ENCODE measurements around the gene CTCF.

Gene CTCF

DNA sequence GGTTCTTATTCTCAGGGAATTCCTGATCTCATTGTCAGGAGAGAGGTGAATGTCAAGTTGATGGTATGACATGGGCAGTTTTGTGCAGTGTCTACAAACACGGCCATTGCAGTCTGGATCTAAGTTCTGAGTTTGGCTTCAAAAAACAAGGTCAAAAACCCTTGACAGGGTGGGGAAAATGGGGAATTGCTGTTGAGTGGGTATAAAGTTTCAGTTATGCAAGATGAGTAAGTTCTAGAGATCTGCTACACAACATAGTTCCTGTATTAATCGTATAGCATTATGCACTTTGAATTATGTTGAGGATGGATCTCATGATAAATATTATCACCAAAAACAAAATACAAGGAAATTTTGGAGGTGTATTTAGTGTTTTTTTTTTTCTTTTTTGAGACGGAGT is 46.0 kb downstream of the CTCF start:
- DNase-seq = no peak

DNA sequence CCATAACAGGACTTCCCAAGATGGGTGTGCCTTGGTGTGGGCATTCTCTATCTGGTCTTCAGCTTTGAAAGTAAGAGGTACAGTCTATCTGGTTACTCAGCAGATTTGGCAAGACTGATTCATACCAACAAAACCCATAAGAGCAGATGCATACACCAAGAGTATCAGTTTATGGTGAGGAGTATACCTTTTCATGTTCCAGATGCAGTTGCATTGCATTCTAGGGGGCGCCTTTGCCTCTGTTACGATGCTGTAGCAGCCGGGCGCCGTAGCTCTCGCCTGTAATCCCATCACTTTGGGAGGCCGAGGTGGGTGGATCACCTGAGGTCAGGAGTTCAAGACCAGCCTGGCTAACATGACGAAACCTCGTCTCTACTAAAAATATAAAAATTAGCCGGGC is 51.5 kb downstream of the CTCF start:
- DNase-seq = no peak

GRCh38 chr16:67628216-67628615 is 65.9 kb downstream of the CTCF start:
- DNase-seq = no peak

DNA sequence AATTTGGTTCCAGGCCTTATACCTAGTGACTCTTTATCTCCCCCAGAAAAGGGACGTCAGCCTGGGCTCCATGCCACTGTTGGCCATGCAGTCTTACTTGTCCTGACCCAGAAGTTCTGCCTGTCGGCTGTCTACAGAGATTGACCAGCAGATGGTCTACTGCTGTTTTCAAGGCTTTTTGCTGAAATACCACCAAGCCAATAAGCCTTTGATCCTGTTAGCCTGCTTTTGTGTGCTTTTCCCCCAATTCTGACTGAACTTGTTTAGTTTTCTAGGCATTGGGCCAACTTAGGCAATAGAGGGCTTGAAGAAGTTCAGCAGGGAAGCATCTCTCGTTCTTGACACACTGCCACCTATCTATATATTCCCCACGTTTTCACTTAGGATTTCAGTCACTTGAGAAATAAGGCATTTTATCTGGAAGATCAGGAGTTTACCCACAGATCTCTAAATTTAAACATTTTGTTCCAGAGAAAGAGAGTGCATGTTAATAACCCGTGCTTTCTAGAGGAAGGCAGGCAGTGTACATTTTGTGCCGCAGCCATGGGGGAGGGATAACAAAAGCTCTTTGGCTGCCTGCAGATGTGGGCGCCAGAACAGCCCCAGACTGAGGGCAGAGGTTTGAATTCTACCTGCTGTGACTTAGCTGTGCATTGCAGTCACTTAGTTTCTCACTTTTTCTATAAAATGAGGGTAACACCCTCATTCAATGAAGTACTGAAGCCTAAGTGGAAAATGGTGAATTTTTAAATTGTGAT is 70.3 kb downstream of the CTCF start:
- DNase-seq = no peak

DNA sequence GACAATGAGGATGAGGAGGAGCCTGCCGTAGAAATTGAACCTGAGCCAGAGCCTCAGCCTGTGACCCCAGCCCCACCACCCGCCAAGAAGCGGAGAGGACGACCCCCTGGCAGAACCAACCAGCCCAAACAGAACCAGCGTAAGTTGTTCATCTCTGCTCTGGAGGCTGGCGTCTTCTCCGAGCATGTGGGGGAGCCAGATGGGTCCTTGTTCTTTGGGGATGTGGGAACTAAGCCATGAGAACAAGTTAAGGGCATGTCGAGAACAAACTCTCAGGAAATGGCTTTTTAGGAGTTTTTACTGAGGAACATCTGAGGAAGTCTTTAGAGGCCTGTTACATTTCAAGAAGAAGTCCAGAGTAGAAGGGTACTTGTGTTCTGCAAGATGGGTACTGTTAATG is 74.4 kb downstream of the CTCF start:
- DNase-seq = no peak

DNA sequence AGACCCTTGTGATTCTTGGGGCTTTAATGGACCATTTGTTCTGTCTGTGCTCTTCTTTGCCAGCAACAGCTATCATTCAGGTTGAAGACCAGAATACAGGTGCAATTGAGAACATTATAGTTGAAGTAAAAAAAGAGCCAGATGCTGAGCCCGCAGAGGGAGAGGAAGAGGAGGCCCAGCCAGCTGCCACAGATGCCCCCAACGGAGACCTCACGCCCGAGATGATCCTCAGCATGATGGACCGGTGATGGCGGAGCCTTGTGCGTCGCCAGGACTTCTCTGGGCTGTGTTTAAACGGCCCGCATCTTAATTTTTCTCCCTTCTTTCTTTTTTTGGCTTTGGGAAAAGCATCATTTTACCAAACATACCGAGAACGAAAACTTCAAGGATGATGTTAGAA is 75.3 kb downstream of the CTCF start:
- DNase-seq = no peak

DNA sequence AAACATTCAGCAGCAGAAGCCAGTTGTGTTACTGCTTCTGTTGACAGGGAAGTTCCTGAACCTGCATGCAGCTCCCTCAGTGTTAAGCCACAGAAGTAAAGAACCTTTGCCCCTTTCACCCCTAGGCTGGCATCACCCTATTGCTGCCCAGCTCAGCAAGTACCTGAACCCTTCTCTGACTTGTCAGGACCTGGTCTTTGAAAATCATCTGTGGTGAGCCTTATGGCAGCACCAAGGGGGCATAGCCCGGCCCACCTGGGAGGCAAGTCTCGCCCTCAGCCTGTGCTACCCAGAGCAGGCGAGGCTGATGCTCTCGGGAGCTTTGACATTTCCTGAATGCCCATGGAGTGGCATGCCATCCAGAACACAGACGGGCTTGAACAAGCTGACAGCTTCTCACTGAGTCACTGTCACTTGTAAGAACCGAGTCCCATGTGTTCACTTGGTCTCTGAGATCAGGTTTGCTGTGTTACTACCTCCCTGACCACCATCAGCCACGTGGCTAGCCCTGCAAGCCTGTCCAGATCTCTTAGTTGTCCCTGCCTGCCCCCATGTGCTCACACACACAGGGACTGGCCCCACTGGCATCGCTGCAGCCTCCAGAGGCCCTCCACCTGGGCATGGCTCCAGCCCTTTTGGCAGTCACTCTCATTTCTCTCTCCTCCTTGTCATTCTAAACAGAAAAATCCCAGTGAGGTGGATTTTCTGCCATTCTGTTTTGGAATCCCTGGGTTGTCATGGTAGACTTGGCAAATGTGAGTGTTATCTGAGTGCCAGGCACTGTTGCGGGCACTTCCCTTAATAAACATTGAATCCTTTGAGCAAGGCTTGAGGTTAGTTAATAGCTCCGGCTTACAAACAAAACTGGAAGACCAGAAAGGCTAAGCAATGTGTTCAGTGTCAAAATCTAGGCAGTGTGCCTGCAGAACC is 79.7 kb downstream of the CTCF start:
- DNase-seq = peak; percentile 54

- no peak for DNase-seq
These were observed 81.7 kb downstream of the CTCF start for GRCh38 chr16:67644038-67644437.

DNA sequence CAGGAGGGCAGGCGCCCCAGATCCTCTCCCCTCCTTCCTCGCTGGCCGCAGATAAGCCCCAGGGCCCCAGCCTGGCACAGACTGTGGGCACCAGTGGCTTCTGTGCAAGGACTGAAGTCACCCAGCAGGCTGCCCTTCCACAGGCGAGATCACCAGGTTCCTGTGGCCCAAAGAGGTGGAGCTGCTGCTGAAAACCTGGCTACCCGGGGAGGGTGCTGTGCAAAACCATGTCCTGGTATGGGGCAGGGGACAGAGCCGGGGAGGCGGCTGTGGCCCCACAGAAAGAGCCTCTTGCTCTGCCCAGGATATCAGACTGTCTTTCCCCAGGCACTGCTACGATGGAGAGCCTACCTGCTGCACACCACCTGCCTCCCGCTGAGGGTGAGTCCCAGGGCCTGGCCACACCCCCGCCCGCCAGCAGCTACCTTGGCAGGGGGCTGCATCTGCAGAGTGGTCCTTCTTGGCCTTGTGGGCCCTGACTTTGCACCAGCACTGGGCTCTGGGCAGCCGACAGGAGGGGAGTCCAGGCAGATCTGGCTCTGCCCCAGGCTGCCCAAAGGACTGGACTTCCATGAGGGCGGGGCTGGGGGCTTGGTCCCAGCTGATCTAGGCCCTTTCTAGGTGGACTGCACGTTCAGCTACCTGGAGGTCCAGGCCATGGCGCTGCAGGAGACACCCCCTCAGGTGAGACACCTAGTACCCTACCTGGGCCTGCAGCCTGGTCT is 83.2 kb downstream of the CTCF start:
- DNase-seq = peak; percentile 59

DNA sequence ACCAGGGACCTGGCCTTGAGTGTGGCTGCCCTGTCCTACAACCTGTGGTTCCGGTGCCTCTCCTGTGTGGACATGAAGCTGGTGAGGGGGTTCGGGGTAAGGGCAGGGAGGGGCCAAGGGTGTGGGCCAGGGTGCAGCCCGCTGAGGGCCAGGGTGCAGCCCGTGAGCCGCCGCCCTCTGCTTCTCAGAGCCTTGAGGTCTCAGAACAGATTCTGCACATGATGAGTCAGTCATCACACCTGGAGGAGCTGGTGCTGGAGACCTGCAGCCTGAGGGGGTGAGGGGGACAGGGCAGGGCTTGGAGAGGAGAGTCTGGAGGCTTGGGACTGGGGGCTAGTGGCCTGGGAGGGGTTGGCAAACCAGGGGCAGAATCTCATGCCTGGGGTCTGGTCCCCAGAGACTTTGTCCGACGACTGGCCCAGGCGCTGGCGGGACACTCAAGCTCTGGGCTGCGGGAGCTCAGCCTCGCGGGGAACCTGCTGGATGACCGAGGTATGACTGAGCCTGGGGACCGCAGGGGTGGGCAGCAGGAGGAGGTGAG is 84.9 kb downstream of the CTCF start:
- peak; percentile 53 for DNase-seq

GRCh38 chr16:67647681-67648080 is 85.4 kb downstream of the CTCF start:
- DNase-seq = peak; percentile 54

DNA sequence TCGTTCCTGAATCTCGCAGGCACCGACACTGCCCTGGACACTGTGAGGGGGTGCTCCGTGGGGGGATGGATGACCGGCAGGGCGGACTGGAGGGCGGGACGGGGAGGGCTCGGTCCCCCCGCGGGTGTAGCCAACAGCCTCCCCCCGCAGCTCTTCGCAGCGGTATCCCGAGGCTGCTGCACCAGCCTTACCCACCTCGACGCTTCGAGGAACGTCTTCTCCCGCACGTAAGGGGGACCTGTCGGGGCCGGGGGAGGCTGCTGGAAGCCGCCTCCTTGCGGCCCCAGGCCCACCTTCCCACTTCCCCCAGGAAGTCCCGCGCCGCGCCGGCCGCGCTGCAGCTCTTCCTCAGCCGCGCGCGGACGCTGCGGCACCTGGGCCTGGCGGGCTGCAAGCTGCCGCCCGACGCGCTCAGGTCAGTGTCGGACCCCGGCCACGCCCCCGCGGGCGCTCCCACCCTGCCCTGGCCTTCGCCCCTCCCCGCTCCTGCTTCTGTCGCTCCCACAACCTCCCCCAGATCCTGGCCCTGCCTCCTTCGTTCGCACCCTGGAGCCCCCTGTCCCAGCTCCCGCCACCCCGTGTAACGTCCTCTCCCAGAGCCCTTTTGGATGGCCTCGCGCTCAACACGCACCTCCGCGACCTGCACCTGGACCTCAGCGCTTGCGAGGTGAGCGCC is 85.9 kb downstream of the CTCF start:
- no peak for DNase-seq

- peak; percentile 56 for DNase-seq
These were observed 86.6 kb downstream of the CTCF start for GRCh38 chr16:67648764-67649407.

GRCh38 chr16:67649494-67649931 is 87.2 kb downstream of the CTCF start:
- DNase-seq = no peak

DNA sequence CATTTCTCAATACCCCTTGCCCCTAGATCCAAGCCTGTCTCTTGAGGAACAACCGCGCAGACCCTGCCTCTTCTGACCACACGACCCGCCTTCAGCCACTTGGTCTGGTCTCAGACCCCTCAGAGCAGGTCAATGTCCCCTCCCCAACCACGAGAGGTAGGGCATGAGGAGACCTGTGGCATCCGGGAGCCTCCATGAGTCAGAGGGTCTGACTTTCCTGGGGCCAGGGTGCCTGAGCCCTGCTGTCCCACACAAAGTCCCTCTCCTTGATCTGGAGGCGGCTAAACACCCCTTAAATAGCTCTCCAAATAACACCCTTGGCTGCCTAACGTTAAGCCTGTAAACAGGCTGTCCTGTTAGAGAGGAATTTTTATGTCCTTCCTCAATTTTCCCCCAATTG is 87.7 kb downstream of the CTCF start:
- DNase-seq = no peak

DNA sequence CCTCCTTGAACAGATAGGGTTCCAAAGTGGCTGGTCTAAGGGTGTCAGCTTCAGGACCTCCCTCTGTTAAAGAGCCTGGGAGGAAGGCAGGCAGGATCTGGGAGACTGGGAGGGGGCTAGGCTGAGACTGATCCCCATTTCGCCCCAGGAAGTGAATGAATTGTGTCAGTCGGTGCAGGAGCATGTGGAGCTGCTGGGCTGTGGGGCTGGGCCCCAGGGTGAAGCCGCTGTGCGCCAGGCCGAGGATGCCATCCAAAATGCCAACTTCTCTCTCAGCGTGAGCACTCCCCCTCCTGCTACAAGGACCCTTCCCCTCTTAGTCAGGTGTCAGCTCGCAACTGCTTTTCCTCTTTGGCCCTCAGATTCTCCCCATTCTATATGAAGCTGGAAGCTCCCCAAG is 88.7 kb downstream of the CTCF start:
- DNase-seq = no peak

GRCh38 chr16:67651847-67652246 is 89.5 kb downstream of the CTCF start:
- peak; percentile 54 for DNase-seq

DNA sequence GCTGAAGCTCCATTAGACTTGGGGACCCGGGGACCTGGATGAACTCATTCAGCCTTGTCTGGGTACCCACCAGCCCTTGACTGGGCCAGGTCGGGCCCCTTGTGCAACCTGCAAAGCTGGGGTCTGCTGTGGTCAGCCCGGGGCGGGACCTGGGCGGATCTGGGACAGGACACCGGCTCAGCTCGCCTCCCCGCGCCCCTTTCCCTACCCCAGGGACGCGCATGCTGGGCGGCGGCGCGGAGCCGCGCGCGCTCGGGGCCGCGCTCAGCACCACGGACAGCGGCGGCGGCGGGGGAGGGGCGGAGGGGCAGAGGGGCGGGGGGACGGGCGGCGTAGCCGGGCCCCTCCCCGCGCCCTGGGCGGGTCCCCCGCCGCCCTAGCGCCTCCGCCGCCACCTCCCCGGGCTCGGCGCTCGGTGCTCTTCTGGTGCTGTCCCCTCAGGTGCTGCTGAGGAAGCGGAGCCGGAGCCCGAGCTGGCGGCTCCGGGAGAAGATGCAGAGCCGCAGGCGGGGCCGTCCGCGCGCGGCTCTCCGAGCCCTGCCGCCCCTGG is 90.3 kb downstream of the CTCF start:
- no peak for DNase-seq

- DNase-seq = no peak
These were observed 90.9 kb downstream of the CTCF start for GRCh38 chr16:67653128-67653788.

- no peak for DNase-seq
These were observed 91.6 kb downstream of the CTCF start for GRCh38 chr16:67653789-67654402.

All from activated CD8-positive, alpha-beta memory T cell treated with anti-CD3 and anti-CD28 coated beads for 24 hours (primary cell).